Fibroblast of the aortic adventitia (primary cell): Measurements from ENCODE around the gene ZNF672. TPM values are rescaled to one million over a fixed set of nuclear protein-coding genes. Genes with fewer than 3 reads are reported as not detected.

Source experiments
- DNase-seq: peaks from one replicate; pipeline ENCODE4 v3.0.0-alpha.2; 2010; ENCODE audit warnings: low read depth
- H3K4me3 ChIP-seq: 2 replicates; pipeline ENCODE4 v1.5.1; 2011; ENCODE audit warnings: low read depth, mild to moderate bottlenecking, control low read depth, low read length, moderate library complexity
- CTCF ChIP-seq: IDR thresholded peaks from 2 replicates; pipeline ENCODE4 v1.5.1; 2011; ENCODE audit warnings: mild to moderate bottlenecking, low read length, control low read depth, inconsistent platforms; ENCODE audit not compliant: insufficient read depth
- total RNA-seq: library from RNA; depleted of rRNA; stranded (reverse); fragments of >200 nt; gene quantifications from 2 replicates; pipeline ENCODE4 v1.2.3, GENCODE V29; 2012; ENCODE audit warnings: low replicate concordance

ZNF672 gene
- total RNA-seq, 1 donor: 12.9 TPM

GRCh38 chr1:248850124-248850523, 12.1 kb downstream of the ZNF672 start:
- DNase-seq: no peak
- TF ChIP-seq CTCF: no peak
- no peak overlapping the region for H3K4me3 ChIP-seq

- DNase-seq: no peak
- TF ChIP-seq CTCF: no peak
- no peak overlapping the region for H3K4me3 ChIP-seq
These were observed 12.7 kb downstream of the ZNF672 start for GRCh38 chr1:248850536-248851251.

GRCh38 chr1:248851390-248851789, 13.4 kb downstream of the ZNF672 start:
- TF ChIP-seq CTCF: no peak
- H3K4me3 ChIP-seq: no peak overlapping the region
- no peak for DNase-seq

- TF ChIP-seq CTCF: no peak
- no peak overlapping the region for H3K4me3 ChIP-seq
- DNase-seq: peak; percentile 90
These were observed 14.7 kb downstream of the ZNF672 start for GRCh38 chr1:248852481-248853405.

- DNase-seq: no peak
- TF ChIP-seq CTCF: no peak
These were observed 15.8 kb downstream of the ZNF672 start for GRCh38 chr1:248853663-248854375.

GRCh38 chr1:248855580-248855979, 17.6 kb downstream of the ZNF672 start:
- TF ChIP-seq CTCF: no peak
- no peak for DNase-seq
- H3K4me3 ChIP-seq: no peak overlapping the region

More at GRCh38 chr1:248853663-248854375, 15.8 kb downstream of the ZNF672 start:
- no peak overlapping the region for H3K4me3 ChIP-seq
